ENCODE measurements around the gene RBM48. TPM values are rescaled to one million over a fixed set of nuclear protein-coding genes. Genes with fewer than 3 reads are reported as not detected.

RBM48 gene
- total RNA-seq, 1 donor from 2014 or later, result 9.0 TPM

GRCh38 chr7:92586841-92587240 is 58.2 kb downstream of the RBM48 start:
- FAIRE-seq (no peak), DNase-seq (ENCODE audit: low read depth) (no peak)
- Histone ChIP-seq H3K27me3 (ENCODE audit: control insufficient read depth, insufficient read depth, low read length) (no peaks in the 10 kb centered on the region), H3K4me3 (ENCODE audit: low read depth, low read length) (no peak overlapping the region), H3K36me3 (ENCODE audit: control insufficient read depth, insufficient read depth, low read length) (no peaks in the 10 kb centered on the region)
- TF ChIP-seq, protein P1, sequence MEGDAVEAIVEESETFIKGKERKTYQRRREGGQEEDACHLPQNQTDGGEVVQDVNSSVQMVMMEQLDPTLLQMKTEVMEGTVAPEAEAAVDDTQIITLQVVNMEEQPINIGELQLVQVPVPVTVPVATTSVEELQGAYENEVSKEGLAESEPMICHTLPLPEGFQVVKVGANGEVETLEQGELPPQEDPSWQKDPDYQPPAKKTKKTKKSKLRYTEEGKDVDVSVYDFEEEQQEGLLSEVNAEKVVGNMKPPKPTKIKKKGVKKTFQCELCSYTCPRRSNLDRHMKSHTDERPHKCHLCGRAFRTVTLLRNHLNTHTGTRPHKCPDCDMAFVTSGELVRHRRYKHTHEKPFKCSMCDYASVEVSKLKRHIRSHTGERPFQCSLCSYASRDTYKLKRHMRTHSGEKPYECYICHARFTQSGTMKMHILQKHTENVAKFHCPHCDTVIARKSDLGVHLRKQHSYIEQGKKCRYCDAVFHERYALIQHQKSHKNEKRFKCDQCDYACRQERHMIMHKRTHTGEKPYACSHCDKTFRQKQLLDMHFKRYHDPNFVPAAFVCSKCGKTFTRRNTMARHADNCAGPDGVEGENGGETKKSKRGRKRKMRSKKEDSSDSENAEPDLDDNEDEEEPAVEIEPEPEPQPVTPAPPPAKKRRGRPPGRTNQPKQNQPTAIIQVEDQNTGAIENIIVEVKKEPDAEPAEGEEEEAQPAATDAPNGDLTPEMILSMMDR (IDR thresholded peaks at IDR 0.05; ENCODE audit: insufficient read depth, low read length, severe bottlenecking), result no peak

Other genes starting within 250 kb of the RBM48 start
- gene GATAD1, start 81.3 kb upstream of the RBM48 start, total RNA-seq, result 14.3 and 16.3 TPM in 2 replicates
- gene ERVW-1, start 50.8 kb upstream of the RBM48 start, total RNA-seq, result not detected in 2 replicates
- gene PEX1, start 275 bp upstream of the RBM48 start, total RNA-seq, result 11.6 and 20.1 TPM in 2 replicates
- 11.1 and 19.8 TPM in 2 replicates for gene FAM133B, start 61.6 kb downstream of the RBM48 start, total RNA-seq

Measured in bronchial epithelial cell (primary cell).